Upper lobe of left lung (tissue), 6 donors: ENCODE results near the gene DMD. TPM values are rescaled to one million over a fixed set of nuclear protein-coding genes. Genes with fewer than 3 reads are reported as not detected.

ENCODE experiments used
- ATAC-seq, 2 donors: fragments of 200-7000 bp; cut with Tn5 transposase; one replicate each; pipeline ENCODE4 v1.9.1; 2022; ENCODE audit warnings: mild to moderate bottlenecking in 2 of 2, moderate library complexity in 2 of 2; ENCODE audit not compliant: low FRiP score in 2 of 2
- DNase-seq, 2 donors: peaks; one replicate each; pipeline ENCODE4 v3.0.0-alpha.2; 2019 to 2020
- H3K27ac ChIP-seq, 4 donors: fragments of 200-600 bp; sonication (generic); one replicate each; pipeline ENCODE4 v1.5.1; 2016 to 2019
- H3K27me3 ChIP-seq, 4 donors: fragments of 200-600 bp; sonication (generic); one replicate each; pipeline ENCODE4 v1.5.1; 2017 to 2019
- H3K36me3 ChIP-seq, 4 donors: fragments of 200-600 bp; sonication (generic); one replicate each; pipeline ENCODE4 v1.5.1; 2016 to 2019
- H3K4me1 ChIP-seq, 4 donors: fragments of 200-600 bp; sonication (generic); one replicate each; pipeline ENCODE4 v1.5.1; 2018 to 2019
- H3K4me3 ChIP-seq, 4 donors: fragments of 200-600 bp; sonication (generic); one replicate each; pipeline ENCODE4 v1.5.1; 2017 to 2019; ENCODE audit warnings: mild to moderate bottlenecking in 2 of 4, moderate library complexity in 1 of 4
- H3K9me3 ChIP-seq, 4 donors: fragments of 200-600 bp; sonication (generic); one replicate each; pipeline ENCODE4 v1.5.1; 2018 to 2019
- EP300 ChIP-seq, 4 donors: sonication (generic); formaldehyde crosslinking; IDR thresholded peaks; one replicate each; pipeline ENCODE4 v1.5.1; 2017; ENCODE audit warnings: antibody characterized with exemption in 4 of 4, control low read depth in 2 of 4
- POLR2A ChIP-seq, 4 donors: fragments of 450-650 bp; IDR thresholded peaks; one replicate each; pipeline ENCODE4 v1.5.1; 2016 to 2017; ENCODE audit warnings: antibody characterized with exemption in 4 of 4, mild to moderate bottlenecking in 2 of 4
- POLR2AphosphoS5 ChIP-seq, 2 donors: sonication (generic); formaldehyde crosslinking; IDR thresholded peaks; one replicate each; pipeline ENCODE4 v1.5.1; 2017; ENCODE audit warnings: antibody characterized with exemption in 2 of 2
- WGBS, 2 donors: methylation state at CpG; one replicate each; pipeline ENCODE4 v1.1.5; 2017 to 2018; 5-methylcytosine and 5-hydroxymethylcytosine counted together
- total RNA-seq, 6 donors: library from RNA; depleted of rRNA in 4 of 6; stranded (reverse); fragments of >200 nt in 4 of 6; gene quantifications; one replicate each; pipeline versions ENCODE4 v1.1.0 to v1.2.1, GENCODE V29; 2016 to 2021
- TF ChIP-seq, protein P1 (sequence below), 6 experiments: fragments of 450-650 bp in 4 of 6; fragments of 200-600 bp in 2 of 6; sonication (generic) in 2 of 6; IDR thresholded peaks; one replicate each; pipeline ENCODE4 v1.5.1; 2016 to 2019; ENCODE audit warnings: antibody characterized with exemption in 6 of 6
- donor health status: DM: no; HTN: no; CAD: no; lungs with moderate emphysema.
- donor health status: DM: no; HTN: yes; CAD: no; lungs with severe emphysema.

DMD gene
- total RNA-seq, 6 donors from 2014 or later, result 12.5 to 37.0 (median 24.0) TPM

DNA sequence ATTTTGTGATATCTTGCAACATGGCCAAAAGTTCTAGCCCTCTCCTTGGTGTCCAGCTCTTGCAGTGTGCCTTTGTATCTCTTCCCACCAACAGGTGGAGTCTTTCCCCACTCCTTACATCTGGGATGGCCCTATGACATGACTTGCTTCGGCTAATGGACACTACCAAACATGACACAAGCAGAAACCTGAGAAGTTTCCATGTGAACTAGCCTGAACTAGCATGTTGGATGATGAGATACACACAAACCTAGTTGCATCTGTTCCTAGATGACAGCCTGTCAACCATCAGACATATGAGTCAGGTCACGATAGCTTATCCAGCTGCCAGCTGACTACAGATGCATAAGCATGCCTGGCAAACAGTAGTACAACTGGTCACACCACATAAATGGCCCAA lies 1932.0 kb downstream of the DMD start:
- Histone ChIP-seq H3K4me3 (no peak overlapping the region), H3K27me3 (no peaks in the 10 kb centered on the region), H3K4me1 (no peaks in the 10 kb centered on the region), H3K9me3 (no peaks in the 10 kb centered on the region), H3K36me3 (no peaks in the 10 kb centered on the region), H3K27ac (no peak overlapping the region)
- DNase-seq (no peak), ATAC-seq (no peak)
- WGBS, 2 donors, result 75 to 82% methylated on average over 2 of the region's 2 CpGs
- TF ChIP-seq POLR2A (IDR thresholded peaks at IDR 0.05) (no peak), POLR2AphosphoS5 (IDR thresholded peaks at IDR 0.05) (no peak), EP300 (IDR thresholded peaks at IDR 0.05) (no peak)
- TF ChIP-seq, protein P1, sequence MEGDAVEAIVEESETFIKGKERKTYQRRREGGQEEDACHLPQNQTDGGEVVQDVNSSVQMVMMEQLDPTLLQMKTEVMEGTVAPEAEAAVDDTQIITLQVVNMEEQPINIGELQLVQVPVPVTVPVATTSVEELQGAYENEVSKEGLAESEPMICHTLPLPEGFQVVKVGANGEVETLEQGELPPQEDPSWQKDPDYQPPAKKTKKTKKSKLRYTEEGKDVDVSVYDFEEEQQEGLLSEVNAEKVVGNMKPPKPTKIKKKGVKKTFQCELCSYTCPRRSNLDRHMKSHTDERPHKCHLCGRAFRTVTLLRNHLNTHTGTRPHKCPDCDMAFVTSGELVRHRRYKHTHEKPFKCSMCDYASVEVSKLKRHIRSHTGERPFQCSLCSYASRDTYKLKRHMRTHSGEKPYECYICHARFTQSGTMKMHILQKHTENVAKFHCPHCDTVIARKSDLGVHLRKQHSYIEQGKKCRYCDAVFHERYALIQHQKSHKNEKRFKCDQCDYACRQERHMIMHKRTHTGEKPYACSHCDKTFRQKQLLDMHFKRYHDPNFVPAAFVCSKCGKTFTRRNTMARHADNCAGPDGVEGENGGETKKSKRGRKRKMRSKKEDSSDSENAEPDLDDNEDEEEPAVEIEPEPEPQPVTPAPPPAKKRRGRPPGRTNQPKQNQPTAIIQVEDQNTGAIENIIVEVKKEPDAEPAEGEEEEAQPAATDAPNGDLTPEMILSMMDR (IDR thresholded peaks at IDR 0.05), result no peak

DNA sequence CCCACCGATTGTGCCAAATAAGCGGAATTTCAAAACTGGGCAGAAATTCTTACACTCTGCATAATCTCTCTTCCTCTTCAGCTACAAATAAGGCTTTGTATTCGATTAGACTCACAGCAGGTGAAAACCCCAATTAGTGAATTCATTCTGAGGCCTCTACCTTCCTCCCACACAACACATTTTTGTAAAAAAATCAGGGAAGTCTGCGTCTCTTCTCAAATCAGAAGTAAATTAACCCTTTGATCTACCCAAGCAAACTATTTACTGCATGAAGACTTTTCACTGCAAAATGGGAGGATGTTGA lies 1938.9 kb downstream of the DMD start:
- 61 to 77% methylated on average over 4 of the region's 4 CpGs for WGBS, 2 donors
- ATAC-seq (no peak), DNase-seq (no peak)
- Histone ChIP-seq H3K27me3 (no peaks in the 10 kb centered on the region), H3K36me3 (no peaks in the 10 kb centered on the region), H3K9me3 (no peaks in the 10 kb centered on the region), H3K4me1 (no peaks in the 10 kb centered on the region), H3K4me3 (no peak overlapping the region), H3K27ac (no peak overlapping the region)
- no peak for TF ChIP-seq EP300 (IDR thresholded peaks at IDR 0.05)
- TF ChIP-seq, protein P1 (IDR thresholded peaks at IDR 0.05), result no peak
- TF ChIP-seq POLR2A (IDR thresholded peaks at IDR 0.05), result no peak
- no peak for TF ChIP-seq POLR2AphosphoS5 (IDR thresholded peaks at IDR 0.05)

DNA sequence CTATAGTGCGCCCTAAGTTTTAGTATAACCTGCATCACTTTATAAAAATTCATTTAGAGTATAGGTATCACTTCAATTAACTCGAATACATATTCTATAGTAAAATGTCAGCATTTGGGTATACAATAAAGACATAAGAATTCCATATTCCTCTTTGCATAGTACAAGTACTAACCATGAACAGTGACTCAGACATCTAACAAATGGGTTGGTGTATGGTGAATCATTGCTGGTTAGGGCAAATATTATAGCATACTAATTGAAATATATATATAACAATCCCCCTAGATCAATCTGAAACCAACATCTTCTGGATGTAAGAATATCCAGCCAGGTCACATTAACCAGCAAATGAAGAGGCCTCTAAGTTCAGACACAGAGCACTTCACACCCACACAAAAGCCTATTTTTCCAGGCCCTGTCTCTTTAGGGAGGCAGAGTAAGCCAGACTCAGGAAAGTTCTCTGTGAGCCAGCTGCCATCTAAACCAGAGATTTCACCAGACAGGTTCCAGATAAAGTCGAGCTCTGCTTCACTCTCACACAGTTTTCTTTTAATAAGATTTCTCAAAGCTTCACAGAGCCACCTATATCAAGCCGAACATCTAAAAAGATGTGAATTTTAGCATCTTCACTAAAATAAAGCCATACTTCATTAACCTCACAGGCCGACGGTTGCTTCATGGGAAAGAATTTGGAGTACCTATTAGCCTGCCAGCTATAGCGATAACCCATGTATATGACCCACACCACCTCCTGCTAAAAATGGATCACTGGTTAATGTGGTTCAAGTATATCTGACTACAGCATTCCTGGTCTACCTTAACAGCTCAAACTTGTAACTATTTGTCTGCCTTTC lies 1939.5 kb downstream of the DMD start:
- no peaks in the 10 kb centered on the region for H3K9me3 ChIP-seq
- no peak overlapping the region for H3K27ac ChIP-seq
- 76% methylated on average over 7 of the region's 7 CpGs for WGBS, 2 donors
- no peak for TF ChIP-seq EP300 (IDR thresholded peaks at IDR 0.05)
- no peak for TF ChIP-seq POLR2A (IDR thresholded peaks at IDR 0.05)
- TF ChIP-seq POLR2AphosphoS5 (IDR thresholded peaks at IDR 0.05), result no peak
- TF ChIP-seq, protein P1 (IDR thresholded peaks at IDR 0.05), result no peak
- H3K4me3 ChIP-seq, result no peak overlapping the region
- H3K27me3 ChIP-seq, result no peaks in the 10 kb centered on the region
- H3K4me1 ChIP-seq, result no peaks in the 10 kb centered on the region
- ATAC-seq (no peak), DNase-seq (no peak)
- no peaks in the 10 kb centered on the region for H3K36me3 ChIP-seq

- WGBS, 2 donors, result 66 to 90% methylated on average over 3 of the region's 3 CpGs
- TF ChIP-seq POLR2AphosphoS5 (IDR thresholded peaks at IDR 0.05), result no peak
- TF ChIP-seq, protein P1 (IDR thresholded peaks at IDR 0.05), result no peak
- TF ChIP-seq EP300 (IDR thresholded peaks at IDR 0.05), result no peak
- TF ChIP-seq POLR2A (IDR thresholded peaks at IDR 0.05), result no peak
- Histone ChIP-seq H3K27me3 (no peaks in the 10 kb centered on the region), H3K27ac (no peak overlapping the region), H3K4me3 (no peak overlapping the region), H3K4me1 (no peaks in the 10 kb centered on the region), H3K9me3 (no peaks in the 10 kb centered on the region), H3K36me3 (no peaks in the 10 kb centered on the region)
- DNase-seq (no peak), ATAC-seq (no peak)
Observed at GRCh38 chrX:31269914-31270313, 1941.4 kb downstream of the DMD start.

DNA sequence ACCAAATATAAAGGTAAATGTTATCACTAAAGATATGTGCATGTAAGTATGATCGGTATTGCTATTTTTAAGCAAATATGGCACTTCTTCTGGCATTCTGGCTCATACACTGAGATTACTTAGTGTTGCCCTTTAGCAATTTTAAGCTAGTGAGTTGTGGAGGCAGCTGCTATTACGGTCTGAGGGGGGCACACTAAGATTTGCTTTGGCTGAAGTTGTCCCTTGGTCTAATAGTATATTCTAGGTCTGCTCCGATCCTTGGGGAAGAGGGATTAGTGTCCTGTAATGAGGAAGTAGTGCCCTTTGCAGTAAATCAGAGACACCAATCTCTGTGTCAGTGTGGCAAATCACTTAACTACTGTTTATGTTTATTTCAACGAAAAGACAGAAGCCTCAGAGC lies 1943.0 kb downstream of the DMD start:
- Histone ChIP-seq H3K27me3 (no peaks in the 10 kb centered on the region), H3K4me3 (no peak overlapping the region), H3K4me1 (no peaks in the 10 kb centered on the region), H3K27ac (no peak overlapping the region), H3K36me3 (no peaks in the 10 kb centered on the region), H3K9me3 (no peaks in the 10 kb centered on the region)
- DNase-seq (no peak), ATAC-seq (no peak)
- WGBS, 2 donors, result 53 to 59% methylated on average over 4 of the region's 4 CpGs
- TF ChIP-seq POLR2AphosphoS5 (IDR thresholded peaks at IDR 0.05) (no peak), EP300 (IDR thresholded peaks at IDR 0.05) (no peak), POLR2A (IDR thresholded peaks at IDR 0.05) (no peak)
- TF ChIP-seq, protein P1 (IDR thresholded peaks at IDR 0.05), result no peak
